ENCODE measurements around the gene SDS.
A peak's percentile ranks its signal among the peaks of the same experiment; 100 is the strongest.
"Not testable (repeated sequence)": the region's sequence is repeated elsewhere in the genome, so short reads cannot be mapped to it uniquely, and the experiment has no call there.

SDS gene

DNA sequence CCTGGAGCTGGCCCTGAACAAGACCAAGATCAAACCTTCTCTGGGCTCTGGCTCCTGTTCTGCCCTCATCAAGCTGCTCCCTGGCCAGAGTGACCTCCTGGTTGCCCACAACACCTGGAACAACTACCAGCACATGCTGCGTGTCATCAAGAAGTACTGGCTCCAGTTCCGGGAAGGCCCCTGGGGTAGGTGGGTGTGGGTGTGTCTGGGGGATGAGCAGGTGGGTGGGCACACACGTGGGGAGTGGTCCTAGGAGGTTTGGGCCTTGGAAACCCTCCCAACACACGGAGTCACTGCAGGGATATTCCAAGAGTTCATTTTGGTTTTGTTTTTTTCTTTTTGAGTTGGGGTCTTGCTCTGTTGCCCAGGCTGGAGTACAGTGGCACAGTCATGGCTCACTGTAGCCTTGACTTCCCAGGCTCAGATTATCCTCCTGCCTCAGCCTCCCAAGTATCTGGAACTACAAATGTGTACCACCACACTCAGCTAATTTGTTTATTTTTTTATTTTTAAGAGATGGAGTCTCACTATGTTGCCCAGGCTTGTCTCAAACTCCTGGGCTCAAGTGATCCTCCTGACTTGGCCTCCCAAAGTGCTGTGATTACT is 28.8 kb downstream of the SDS start:
- no peak for DNase-seq (ENCODE audit: low read depth)

GRCh38 chr12:113373969-113374368 is 29.7 kb downstream of the SDS start:
- no peak for DNase-seq (ENCODE audit: low read depth)

DNA sequence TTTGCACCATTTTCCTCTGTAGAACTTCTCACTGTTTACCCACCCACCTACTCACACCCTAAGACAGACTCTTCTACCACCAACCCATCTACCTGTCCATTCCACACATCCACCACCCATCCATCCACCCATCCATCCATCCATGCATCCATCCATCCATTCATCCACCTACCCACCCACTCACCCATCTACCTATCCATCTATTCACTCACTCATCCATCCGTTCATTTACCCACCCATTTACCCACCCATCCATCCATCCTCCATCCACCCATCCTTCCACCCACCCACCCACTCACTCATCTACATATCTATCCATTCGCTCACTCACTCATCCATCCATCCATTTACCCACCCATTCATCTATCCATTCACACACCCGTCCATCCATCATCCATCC is 30.2 kb downstream of the SDS start:
- no peak for DNase-seq (ENCODE audit: low read depth)

GRCh38 chr12:113372371-113372770 is 31.3 kb downstream of the SDS start:
- no peak for DNase-seq (ENCODE audit: low read depth)

DNA sequence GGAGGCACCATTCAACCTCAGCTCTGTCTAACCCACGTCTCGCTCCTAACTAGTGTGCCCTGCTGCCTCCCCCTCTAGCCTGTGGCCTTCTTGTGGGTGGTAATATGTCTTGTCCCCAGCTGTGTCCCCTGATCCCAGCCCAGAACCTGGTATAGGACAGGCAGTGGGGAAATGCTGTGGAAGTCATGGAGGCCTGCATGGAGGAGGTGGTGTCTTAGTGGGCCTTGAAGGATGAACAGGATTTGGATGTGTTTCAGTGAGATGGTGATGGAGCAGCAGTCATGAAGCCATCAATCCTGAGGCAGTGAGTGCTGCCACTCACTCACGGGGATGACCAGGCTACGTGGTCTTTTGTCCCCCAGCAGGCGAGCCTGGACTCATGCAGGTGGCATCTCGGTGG is 31.9 kb downstream of the SDS start:
- no peak for DNase-seq (ENCODE audit: low read depth)

DNA sequence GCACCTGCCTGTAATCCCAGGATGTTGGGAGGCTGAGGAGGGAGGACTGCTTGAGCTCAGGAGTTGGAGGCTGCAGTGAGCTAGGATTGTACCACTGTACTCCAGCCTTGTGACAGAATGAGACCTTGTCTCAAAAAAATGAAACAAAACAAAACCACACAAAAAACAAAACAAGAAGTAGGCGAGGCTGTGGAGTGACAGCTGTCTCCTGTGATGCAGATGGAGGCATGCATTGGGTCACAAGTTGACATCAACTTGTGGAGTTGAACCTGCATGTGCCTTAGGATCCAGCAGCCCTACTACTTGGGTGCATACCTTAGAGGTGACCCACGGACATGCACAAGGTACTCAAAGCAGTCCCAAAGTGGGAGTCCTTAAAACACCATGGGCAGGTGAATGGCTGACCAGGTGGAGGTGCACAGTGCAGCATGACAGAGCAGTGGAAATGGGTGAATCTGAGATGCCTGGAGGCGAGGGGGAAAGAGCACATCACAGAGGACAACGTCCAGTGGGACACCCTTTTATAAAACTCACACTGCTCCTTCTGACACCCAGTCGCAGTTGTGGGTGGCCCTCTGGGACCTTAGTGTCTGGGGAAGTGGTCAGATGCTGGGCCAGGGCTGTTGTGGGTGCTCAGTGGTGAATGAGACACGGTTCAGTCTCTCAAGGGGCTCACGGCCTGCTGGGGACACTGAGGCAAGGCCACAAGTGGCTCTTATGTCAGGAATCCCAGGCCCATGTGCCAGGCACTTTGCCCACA is 32.6 kb downstream of the SDS start:
- no peak for DNase-seq (ENCODE audit: low read depth)

GRCh38 chr12:113369391-113369985 is 34.2 kb downstream of the SDS start:
- no peak for DNase-seq (ENCODE audit: low read depth)

DNA sequence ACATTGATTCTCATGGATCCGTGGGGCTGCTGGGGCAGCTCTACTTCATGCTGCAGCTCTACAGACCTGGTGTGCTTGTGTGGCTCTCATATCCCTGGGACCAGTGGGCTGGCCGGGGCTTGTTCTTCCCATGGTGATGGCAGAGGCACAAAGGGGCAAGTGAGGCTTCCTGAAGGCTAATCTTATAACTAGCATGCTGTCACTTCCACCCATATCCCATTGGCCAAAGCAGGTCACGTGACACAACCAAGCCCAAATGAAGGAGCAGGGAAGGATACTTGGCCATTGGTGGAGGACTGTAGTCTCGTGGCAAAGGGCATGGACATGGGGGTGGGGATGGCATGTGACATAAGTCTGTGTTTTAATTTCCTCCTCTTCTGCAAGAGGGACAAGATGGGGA is 35.4 kb downstream of the SDS start:
- no peak for DNase-seq (ENCODE audit: low read depth)

DNA sequence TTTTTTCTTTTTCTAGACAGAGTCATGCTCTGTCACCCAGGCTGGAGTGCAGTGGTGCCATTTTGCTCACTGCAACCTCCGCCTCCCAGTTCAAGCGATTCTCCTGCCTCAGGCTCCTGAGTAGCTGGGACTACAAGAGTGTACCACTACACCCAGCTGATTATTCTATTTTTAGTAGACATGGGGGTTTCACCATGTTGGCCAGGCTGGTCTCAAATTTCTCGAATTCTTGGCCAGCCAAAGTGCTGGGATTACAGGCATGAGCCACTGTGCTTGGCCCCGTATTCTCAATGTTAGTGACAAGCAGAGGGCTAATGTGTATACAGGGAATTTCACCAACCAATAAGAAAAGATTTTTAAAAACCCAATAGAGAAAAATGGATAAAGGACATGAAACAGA is 36.9 kb downstream of the SDS start:
- no peak for DNase-seq (ENCODE audit: low read depth)

- DNase-seq (ENCODE audit: low read depth): no peak
Observed at GRCh38 chr12:113365639-113366395, 37.9 kb downstream of the SDS start.

DNA sequence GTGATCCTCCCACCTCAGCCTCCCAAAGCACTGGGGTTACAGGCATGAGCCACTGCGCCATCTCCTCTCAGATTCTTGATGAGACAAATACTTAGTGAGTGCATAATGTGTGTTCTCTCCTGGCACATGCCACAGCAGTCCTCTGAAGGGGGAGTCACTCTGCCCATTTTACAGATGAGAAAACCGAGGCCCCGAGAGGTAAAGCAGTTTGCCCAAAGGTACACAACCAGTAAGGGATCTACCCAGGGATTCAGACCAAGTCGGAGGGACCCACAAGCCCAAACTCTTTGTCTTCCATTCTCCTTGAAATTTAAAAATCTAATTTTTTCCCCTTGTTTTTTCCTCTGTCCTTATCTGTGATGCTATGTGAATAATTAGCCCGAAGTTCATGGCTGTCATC is 39.0 kb downstream of the SDS start:
- no peak for DNase-seq (ENCODE audit: low read depth)

DNA sequence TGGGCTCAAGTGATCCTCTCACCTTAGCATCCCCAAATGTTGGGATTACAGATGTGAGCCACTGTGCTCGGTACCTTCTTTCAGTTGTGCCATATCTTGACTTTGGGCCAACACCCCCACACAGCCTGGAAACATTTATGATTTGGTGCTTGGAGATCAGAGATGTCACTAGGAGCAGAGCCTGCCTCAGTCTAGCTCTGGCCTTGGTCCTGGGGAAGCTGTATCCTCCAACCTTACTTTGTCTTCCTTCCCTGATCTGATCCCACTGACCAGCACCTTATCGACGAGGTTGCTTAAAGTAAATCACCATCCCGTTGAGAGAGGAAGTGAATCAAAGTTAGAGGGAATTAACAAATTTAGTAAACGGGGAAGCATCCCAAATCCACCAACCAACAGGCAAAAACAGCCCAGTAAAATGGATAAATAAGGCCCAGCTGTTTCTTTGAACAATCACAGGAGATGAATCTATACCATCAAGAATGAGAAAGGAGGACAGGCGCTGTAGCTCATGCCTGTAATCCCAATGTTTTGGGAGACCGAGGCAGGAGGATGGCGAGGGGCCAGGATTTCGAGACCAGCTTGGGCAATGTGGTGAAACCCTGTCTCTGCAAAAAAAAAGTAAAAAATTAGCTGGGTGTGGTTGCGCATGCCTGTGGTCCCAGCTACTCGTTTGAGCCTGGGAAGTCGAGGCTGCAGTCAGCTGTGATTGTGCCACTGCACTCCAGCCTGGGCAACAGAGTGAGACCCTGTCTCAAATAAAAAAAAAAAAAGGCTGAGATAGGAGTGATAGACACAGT is 41.9 kb downstream of the SDS start:
- DNase-seq (ENCODE audit: low read depth): no peak

DNA sequence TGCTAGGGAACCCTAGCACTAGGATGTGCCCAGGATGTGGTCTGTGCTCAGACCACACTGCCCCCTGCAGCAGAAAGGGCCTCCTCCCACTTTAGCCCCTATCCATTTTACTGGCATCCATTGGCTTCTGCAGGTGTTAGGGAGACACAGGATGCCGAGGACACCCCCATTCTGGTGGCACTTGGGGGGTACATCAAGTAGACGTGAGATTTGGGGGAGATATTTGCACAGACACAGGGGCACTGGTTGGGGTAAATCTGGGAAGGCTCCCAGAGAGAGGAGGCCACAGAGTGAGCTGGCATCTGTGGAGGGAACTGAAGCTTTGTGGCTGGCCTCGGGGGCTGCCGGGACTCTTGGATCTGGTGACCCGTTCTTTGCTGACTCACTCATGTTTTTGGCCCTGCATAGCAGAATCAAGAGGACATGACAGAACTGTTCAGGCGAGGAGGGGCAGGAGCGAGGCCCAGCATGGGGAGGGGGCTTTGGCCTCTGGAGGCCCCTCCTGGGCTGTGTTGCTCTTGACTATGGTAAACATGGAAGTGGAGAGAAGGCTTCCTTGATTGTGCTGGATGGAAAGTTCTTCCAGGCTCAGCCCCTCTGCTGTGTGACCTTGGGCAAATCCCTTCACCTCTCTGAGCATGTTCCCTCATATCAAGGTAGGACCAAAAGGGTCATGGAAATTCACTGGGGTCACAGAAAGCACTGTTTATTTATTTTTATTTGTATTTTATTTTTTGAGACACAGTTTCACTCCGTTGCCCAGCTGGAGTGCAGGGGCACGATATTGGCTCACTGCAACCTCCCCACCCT is 43.5 kb downstream of the SDS start:
- no peak for DNase-seq (ENCODE audit: low read depth)

- DNase-seq (ENCODE audit: low read depth): no peak
Observed at GRCh38 chr12:113359133-113359938, 44.4 kb downstream of the SDS start.

GRCh38 chr12:113358381-113359132 is 45.1 kb downstream of the SDS start, which contains the start of gene PLBD2:
PLBD2 (plus strand) TSS chr12:113358587; CDS start chr12:113358601, 14 bp downstream.
- peak; percentile 91 for DNase-seq (ENCODE audit: low read depth)

DNA sequence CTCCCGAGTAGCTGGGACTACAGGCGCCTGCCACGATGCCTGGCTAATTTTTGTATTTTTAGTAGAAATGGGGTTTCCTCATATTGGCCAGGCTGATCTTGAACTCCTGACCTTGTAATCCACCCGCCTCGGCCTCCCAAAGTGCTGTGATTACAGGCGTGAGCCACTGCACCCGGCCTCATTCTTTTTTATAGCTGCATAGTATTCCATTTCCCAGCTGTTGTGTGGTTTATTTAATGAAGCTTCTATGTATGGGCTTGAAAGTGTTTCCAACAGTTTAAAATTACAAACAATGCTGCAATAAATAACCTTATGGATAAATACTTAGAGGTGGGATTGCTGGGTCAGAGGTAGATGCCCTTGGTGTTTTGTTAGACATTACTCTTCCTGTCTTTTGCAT is 49.5 kb downstream of the SDS start:
- not testable (repeated sequence) for DNase-seq (ENCODE audit: low read depth)

- no peak for DNase-seq (ENCODE audit: low read depth)
Observed at GRCh38 chr12:113351089-113351488, 52.6 kb downstream of the SDS start.

DNA sequence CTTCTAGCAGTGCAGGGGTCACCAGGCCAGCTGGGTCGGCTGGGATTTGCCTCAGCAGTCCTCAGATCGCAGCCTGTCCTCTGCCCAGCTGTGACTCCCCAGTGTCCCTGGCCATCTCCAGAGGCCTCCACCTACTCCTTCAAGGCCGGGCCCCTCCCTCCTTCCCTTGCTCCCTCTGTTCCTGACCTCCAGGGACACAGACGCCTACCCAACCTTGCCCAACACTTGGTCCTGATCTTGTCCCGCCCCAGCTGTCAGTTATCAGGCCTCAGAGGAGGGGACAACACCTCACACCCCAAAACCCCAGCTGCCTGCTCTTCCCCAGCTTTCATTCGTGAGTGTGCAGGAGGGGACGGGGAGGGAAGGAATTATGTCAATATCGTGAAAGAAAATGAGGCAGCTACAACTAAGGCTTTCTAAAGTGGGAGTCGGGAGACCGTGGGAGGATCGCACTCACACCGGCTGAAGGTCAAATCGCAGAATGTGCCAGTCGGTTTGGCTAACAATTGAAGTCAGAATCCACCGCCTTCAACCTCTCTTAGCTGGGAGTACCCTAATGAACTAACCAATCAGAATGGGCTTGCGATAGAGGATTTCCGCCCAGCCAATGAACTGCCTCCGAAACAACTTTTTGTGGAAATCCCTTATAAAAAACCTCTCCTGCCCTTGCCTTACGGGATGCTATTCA is 54.7 kb downstream of the SDS start:
- no peak for DNase-seq (ENCODE audit: low read depth)

- DNase-seq (ENCODE audit: low read depth): no peak
Observed at GRCh38 chr12:113347892-113348291, 55.8 kb downstream of the SDS start.
